GM10266 (cell line): Measurements from ENCODE around the gene ARHGEF12.
A peak's percentile ranks its signal among the peaks of the same experiment; 100 is the strongest.

Experiments
- DNase-seq: peaks from one replicate; pipeline ENCODE4 v3.0.0; 2012; ENCODE audit errors: extremely low spot score
- CTCF ChIP-seq: IDR thresholded peaks from 2 replicates; pipeline ENCODE4 v1.5.1; 2012; ENCODE audit warnings: mild to moderate bottlenecking, low read depth; ENCODE audit not compliant: control insufficient read depth, insufficient read depth; ENCODE audit errors: missing control alignments

ARHGEF12 gene

GRCh38 chr11:120340529-120340928 lies 4.3 kb downstream of the ARHGEF12 start:
- no peak for DNase-seq
- TF ChIP-seq CTCF: no peak

GRCh38 chr11:120342226-120342625 lies 6.0 kb downstream of the ARHGEF12 start:
- TF ChIP-seq CTCF: no peak
- no peak for DNase-seq

GRCh38 chr11:120342678-120343077 lies 6.5 kb downstream of the ARHGEF12 start:
- no peak for DNase-seq
- no peak for TF ChIP-seq CTCF

- peak; percentile 75 for DNase-seq
- TF ChIP-seq CTCF: no peak
Observed at GRCh38 chr11:120343429-120343828, 7.2 kb downstream of the ARHGEF12 start.

GRCh38 chr11:120344302-120345004 lies 8.2 kb downstream of the ARHGEF12 start:
- DNase-seq: peak; percentile 48
- no peak for TF ChIP-seq CTCF

GRCh38 chr11:120346233-120346632 lies 10.0 kb downstream of the ARHGEF12 start:
- TF ChIP-seq CTCF: no peak
- no peak for DNase-seq

GRCh38 chr11:120350637-120351036 lies 14.4 kb downstream of the ARHGEF12 start:
- DNase-seq: no peak
- no peak for TF ChIP-seq CTCF
